Activated effector memory CD4-positive, alpha-beta T cell treated with anti-CD3 and anti-CD28 coated beads, Interleukin-2, amount 50 U/mL, for 16 hours (primary cell): ENCODE measurements around the gene SNRNP48.

Experiments used
- DNase-seq: peaks from one replicate; pipeline ENCODE4 v3.0.0-alpha.2; 2020

SNRNP48 gene

GRCh38 chr6:7604003-7604402, 14.0 kb downstream of the SNRNP48 start:
- DNase-seq = no peak

- no peak for DNase-seq
Measured at GRCh38 chr6:7604506-7604905, 14.5 kb downstream of the SNRNP48 start.

DNA sequence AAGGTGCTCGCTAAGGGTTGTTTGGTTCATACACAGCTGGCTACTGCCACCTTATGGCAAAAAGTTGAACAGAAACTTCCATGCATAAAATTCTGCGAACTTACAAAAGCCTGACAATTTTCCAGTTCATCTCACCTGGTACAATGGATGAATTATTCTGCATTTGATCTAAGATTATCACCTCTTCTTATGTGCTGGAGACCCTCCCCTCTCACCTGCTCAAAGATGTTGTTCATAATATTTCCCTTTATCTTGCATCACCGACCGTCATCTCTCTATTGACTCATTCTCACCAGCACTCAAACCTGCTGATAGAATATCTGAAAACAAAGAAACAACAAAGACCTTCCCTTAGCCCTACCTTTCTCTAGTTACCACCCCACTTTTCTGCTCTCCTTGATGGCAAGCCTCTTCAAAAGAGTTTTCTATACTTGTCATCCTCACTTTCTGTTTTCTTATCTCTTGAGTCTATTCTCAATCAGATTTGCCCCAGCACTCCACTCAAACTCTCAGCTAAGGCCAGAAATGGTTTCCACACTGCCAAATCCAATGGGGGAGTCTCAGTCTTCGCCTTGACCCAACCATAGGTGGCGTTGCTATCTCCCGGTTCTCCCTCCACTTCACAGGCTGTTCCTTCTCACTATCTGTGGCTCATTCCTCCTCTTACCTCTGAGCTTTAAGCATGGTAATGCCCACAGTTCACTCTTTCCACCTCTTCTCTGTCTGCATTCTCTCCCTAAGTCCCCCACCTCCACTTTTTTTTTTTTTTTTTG, 25.8 kb downstream of the SNRNP48 start:
- DNase-seq = no peak

- no peak for DNase-seq
Measured at GRCh38 chr6:7617801-7618764, 28.1 kb downstream of the SNRNP48 start.

DNA sequence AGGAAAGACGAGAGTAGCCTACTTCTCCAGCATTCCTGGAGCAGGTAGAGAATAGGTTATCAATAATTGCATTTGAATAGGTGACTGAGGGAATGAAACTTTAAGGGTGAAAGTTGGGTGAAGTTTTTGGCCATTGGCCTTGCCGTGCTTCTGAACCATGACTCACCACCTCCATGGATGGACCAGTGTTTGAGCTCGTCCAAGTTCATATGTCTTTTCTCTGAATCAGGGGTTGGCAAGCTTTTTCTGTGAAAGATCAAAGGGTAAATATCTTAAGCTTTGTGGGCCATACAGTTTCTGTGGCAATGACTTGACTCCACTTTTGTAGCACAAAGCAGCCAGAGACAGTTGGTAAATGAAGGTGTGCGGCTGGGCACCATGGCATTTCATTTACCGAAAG, 31.8 kb downstream of the SNRNP48 start:
- no peak for DNase-seq

- DNase-seq = no peak
Measured at GRCh38 chr6:7624796-7625710, 35.1 kb downstream of the SNRNP48 start.

DNA sequence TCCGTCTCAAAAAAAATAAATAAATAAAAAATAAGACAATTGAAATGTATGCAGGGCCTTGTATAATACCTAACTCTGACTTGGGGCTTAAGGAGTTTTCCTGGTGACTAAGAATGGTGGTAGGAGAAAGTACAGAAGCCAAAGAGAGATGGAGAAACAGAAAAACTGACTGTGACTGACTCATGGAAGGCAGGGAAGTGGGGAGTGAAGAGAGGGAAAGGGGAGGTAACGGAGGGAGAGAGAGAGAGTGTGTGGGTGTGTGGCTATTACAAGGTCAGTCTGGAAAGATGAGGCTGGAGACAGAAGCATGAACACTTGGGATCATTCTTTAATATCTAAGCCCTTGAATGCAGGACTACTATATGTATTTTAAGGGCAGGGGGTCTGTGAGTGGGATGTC, 38.5 kb downstream of the SNRNP48 start:
- DNase-seq = no peak

DNA sequence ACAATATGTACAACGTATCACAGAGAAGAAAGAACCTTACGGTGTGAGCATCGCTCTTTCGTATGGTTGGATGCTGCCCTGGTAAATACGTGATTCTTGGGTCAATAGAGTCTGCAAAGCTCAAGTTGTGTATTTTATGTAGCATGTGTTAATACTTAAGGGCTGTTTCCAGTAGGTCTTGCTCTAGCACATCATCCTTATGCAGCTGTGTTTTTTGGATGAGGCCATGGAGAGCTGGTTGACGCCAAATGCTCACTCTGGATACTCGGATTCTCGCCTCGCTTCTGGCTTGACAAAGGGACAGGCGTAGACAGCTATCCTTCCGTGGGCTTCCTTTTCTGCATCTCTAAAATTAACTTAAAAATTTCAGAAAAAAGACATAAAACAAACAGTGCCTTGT, 38.9 kb downstream of the SNRNP48 start:
- no peak for DNase-seq

DNA sequence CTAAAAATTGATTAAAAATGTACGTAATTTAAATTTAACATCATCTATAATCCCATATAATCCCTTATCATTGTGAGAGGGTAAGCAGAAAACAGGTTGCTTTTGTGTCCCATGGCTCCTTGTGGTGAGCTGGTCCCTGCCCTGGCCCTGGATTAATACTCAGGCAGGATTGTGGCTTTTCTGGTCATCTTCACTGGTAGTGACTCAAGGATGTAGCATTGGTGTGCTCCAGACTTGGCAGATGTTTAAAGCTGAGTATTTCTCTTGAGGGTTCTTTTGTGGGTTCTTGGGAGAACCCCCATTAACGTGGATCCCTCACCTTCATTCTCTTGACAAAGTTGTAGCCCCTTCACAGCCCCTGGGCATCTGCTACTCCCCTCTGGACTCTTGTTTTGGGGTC, 39.3 kb downstream of the SNRNP48 start:
- DNase-seq = no peak

GRCh38 chr6:7630792-7631191, 40.8 kb downstream of the SNRNP48 start:
- no peak for DNase-seq

GRCh38 chr6:7631466-7631865, 41.5 kb downstream of the SNRNP48 start:
- no peak for DNase-seq

GRCh38 chr6:7632501-7633290, 42.7 kb downstream of the SNRNP48 start:
- DNase-seq = no peak

- no peak for DNase-seq
Measured at GRCh38 chr6:7633361-7633760, 43.4 kb downstream of the SNRNP48 start.

DNA sequence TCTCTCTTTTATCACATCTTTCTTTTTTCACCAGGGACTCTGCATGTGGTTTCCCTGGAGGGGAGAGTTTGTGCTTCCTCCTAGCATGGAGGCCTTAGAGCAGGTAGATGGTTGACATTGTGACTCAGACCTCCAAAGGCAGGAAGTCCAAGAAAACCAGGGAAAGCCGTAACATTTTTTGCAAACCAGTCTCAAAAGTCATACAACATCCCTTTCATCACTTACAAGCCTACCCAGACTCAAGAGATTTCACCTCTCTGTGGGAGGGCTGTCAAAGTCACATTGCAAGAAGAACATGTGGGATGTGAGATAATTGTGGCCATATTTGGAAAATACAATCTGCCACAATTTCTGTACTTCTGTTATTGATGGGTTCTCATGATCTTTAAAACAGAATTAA, 46.2 kb downstream of the SNRNP48 start:
- no peak for DNase-seq

- DNase-seq = no peak
Measured at GRCh38 chr6:7637533-7637932, 47.5 kb downstream of the SNRNP48 start.

DNA sequence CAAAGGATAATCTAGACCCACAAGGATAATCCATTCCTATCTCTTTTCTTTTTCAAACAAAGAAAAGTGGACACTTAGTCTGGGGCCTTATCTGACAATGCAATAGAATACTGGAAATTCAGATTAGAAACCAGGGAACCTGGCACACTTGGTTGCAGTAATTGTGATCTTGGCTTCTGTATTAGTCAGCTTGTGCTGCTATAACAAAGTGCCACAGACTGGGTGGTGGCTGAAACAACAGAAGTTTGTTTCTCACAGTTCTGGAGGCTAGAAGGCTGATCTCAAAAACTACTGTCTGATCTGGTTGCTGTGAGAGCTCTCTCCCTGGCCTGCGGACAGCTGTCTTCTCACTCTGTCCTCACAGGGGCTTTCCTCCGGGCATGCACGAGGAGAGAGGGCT, 49.4 kb downstream of the SNRNP48 start:
- no peak for DNase-seq

DNA sequence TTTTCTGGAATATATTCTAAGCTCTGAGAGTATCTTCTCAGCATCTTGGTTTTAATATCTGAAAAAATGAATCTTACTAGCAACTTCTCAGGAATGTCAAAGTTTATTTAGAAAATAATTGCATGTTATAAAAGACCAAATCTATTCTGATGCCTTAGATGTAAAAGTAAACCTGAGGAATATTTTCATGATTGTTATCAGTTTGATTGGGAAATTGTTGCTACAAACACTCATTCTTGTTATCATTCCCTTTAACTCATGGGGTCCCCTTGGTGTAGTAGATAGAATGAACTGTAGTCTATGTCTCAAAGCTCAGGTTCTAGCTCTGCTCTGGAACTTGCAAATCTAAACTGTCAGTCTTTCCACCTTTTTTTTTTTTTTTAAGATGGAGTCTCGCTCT, 50.0 kb downstream of the SNRNP48 start:
- DNase-seq = no peak

DNA sequence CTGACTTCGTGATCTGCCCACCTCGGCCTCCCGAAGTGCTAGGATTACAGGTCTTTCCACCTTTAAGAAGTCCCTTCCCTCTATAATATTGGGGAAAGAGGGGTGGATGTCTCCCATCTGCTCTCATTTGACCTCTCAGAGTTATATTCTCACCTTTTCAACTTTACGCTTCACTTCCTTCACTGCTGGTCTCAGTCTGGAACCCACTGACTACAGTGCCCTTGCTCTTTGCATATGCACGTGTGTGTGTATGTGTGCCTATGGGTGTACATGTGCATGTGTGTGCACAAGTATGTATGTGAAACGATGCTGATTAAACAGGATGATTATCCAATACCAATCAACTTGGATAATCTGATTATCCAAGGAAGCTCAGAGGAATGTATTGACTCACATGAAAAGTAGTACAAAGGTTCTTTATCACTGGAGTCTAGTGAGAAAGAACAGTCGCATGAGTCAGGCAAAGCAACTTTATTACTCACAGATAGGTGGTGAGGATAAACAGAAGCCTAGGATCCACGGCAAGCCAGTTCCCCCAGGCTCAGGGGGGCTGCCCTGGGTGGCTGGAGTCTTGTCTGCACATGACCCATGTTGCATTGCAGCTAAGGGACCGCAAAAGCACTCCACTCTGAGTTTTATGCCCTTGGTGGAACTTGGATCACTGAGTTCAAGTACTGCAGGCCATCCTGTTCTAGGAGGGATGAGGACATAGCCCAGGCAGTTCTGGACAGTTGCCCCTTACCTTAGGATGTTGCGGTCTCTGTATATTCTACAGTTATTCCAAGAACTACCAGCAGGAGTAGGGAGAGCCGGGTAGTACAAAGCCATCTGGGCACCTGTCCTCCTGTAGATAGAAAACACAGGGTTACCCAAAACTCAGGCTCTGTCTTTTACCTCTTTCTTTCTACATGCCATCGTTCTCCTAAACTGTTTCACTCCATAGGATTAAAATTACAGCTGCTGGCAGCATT, 50.9 kb downstream of the SNRNP48 start:
- DNase-seq = no peak

DNA sequence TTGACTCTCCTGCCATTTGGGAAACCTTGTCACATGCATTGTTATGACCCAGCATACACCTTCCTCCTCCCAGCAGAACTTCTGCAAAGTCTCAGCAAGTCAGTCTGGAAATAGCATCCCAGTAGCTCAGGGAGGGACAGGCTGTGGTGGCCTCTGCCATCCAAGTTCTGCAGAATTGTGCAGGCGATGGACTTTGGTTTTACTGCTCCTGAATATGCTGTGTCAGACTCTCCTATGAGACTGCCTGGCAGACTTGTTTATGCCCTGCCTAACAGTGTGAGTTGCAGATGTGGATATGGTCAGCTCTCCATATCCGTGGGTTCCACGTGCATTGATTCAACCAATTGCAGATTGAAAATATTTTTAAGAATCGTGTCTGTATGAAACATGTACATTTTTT, 52.8 kb downstream of the SNRNP48 start:
- DNase-seq = no peak

DNA sequence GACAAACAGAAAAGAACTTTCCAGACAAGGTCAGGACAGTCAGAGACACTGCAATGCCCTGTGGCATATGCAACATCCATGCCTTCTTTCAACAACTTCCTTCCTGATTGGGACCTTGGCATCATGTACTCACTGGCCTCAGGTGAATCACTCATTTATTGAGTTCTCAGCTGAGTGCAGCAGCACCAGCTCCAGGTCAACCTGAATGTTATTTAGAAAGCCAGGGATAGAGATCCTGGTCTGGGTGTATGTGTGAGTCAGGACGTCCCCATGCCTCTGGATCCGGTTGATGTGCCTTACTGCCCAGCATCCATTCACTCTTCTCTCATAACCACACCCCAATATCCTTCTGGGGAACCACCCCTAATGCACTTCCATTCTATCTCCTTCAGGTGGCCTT, 54.4 kb downstream of the SNRNP48 start:
- no peak for DNase-seq

DNA sequence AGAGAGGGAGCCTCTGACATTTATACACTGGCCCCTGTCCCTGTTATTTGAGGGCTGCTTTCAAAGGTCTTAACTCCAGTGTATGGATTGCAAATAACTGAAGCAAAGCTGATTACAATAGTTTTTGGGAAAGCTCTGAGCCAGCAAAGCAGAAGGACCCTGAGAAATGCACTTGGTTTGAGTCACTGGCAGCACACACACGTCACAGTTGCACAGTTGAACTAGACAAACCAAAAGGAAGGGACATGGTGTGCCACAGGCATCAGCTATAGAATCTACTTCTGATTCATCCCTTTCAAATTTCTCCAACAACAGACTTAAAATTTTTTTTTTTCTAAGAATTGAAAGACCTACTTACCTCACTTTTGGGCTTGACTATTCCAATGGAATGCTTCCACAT, 56.4 kb downstream of the SNRNP48 start:
- DNase-seq = no peak
